GM10248 (cell line): ENCODE measurements around the gene LMNTD1.

Experiments
- CTCF ChIA-PET: fragments of 300-600 bp; sonication (Branson Sonifier 250); formaldehyde crosslinking; extraction: SDS; loops from one replicate; lab custom pipeline; 2021; ENCODE audit warnings: antibody characterized with exemption; lab: Yijun Ruan, JAX
- POLR2A ChIA-PET: fragments of 350-650 bp; sonication (Branson Sonifier 250); formaldehyde crosslinking; extraction: SDS; loops from one replicate; lab custom pipeline; 2020; ENCODE audit warnings: antibody characterized with exemption; lab: Yijun Ruan, JAX
- DNase-seq: peaks from one replicate; pipeline ENCODE4 v3.0.0; 2012; ENCODE audit errors: extremely low spot score
- TF ChIP-seq, protein P1 (sequence below): IDR thresholded peaks from 2 replicates; pipeline ENCODE4 v1.5.1; 2012; ENCODE audit warnings: mild to moderate bottlenecking, low read depth; ENCODE audit errors: extremely low read depth, missing control alignments, control extremely low read depth

Gene LMNTD1

DNA sequence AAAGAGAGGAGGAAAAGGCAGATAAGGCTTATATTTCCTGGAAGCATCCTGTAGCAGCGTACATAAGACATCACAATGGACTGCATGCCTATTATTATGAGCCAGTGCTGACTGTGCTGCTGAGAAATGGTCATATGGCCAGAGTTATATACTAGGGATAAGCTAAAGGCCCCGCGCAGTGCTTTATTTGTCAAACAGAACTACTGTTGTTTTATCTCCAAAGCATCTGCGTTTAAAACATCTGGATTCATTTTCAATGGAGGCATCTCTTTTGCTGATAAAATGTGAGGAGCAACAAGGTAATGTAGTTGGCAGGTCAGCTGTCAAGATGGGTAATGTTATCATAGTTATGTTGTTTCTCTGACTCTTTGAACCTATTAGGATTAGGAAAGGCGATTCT lies 28.0 kb upstream of the LMNTD1 start:
- POLR2A ChIA-PET = no interaction called here
- TF ChIP-seq, protein P1, sequence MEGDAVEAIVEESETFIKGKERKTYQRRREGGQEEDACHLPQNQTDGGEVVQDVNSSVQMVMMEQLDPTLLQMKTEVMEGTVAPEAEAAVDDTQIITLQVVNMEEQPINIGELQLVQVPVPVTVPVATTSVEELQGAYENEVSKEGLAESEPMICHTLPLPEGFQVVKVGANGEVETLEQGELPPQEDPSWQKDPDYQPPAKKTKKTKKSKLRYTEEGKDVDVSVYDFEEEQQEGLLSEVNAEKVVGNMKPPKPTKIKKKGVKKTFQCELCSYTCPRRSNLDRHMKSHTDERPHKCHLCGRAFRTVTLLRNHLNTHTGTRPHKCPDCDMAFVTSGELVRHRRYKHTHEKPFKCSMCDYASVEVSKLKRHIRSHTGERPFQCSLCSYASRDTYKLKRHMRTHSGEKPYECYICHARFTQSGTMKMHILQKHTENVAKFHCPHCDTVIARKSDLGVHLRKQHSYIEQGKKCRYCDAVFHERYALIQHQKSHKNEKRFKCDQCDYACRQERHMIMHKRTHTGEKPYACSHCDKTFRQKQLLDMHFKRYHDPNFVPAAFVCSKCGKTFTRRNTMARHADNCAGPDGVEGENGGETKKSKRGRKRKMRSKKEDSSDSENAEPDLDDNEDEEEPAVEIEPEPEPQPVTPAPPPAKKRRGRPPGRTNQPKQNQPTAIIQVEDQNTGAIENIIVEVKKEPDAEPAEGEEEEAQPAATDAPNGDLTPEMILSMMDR = no peak
- DNase-seq = no peak
- CTCF ChIA-PET = no interaction called here

DNA sequence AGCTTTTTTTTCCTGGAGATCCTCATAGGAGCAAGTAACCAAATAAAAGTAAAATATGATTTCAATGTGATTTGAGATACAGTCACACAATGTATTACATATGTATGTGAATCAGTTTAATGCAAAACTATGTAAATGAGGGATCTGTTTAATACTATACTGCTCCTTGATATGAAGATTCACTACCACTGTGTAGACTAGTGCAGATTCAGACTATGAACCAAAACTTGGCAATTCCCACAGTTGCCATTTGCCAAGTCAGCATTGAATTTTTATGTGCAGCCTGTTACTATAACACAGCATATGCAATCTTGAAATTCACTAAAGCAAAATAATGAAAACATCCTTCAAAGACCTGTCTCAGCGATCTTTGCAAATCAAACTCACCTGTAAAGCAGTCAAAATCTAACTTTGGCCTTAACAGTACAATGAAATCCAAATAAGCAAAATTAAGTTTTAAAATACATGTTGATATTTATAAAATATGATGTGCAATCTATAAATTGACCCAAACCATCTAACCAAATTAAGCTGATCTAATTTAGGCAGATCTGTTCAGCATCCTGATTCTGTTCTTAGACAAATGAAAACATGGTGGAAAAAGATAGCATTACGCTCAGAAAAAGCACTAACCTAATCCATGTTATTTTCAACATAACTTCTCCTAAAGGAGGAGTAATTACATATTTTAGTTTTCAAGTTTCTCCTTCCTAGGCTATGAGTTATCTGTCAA lies 25.5 kb upstream of the LMNTD1 start:
- no peak for DNase-seq
- CTCF ChIA-PET = no interaction called here
- POLR2A ChIA-PET = no interaction called here
- TF ChIP-seq, protein P1 = no peak

DNA sequence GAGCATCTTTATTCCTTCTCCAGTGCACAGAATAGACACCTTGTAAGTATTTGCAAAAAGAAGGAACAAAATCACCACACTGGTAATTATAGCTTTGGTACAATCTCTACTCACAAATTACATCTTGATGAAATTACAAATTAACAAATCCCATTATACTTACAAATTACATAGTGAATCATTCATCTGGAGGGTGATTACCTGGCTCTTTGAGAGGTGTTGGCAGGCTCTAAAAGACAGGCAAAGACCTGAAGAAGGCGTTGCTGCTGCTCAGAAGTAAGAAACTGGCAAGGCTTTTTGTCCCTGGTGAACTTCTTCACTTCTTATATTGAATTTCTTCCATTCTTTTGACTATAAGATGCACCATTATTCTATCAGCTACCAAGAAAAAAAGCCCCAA lies 21.7 kb upstream of the LMNTD1 start:
- no peak for DNase-seq
- TF ChIP-seq, protein P1 = no peak
- CTCF ChIA-PET = no interaction called here
- POLR2A ChIA-PET = no interaction called here

DNA sequence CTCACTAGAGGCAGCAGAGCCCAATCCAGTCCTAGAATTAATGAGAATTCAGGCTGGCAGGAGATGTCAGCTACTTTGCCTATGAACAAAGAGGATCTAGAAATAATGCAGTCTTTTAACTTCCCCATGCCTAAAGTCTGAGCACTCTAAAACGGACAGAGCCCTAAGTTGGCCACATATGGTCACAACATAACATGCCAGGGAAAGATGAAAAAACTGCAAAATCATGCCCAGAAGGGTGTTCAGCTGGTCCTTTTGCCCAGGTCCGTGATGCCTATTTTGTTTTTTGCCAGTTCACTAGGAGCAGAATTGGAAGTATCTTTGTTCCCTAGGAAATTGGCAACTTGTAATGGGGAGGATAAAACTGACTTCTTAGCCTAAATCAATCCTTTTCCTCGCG lies 20.3 kb upstream of the LMNTD1 start:
- POLR2A ChIA-PET = no interaction called here
- TF ChIP-seq, protein P1 = no peak
- no peak for DNase-seq
- CTCF ChIA-PET = no interaction called here

DNA sequence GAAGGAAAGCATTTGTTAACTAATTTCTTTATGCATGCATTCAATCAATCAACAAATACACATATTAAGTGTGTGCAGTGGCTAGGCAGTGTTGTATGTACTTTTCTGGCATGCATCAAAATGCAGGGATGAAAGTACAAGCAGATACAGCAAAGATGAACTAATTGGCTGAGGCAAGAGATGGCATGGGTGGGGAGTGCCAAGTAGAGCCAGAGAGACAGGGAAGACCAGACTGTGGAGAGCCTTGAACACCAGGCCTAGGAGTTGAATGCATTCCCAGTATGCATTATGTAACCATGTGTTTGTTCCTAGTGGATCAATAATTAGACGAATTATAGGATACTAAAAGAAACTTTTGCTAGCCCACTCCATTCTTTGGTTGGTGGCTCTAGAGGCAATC lies 17.3 kb upstream of the LMNTD1 start:
- TF ChIP-seq, protein P1 = no peak
- no peak for DNase-seq
- CTCF ChIA-PET = no interaction called here
- POLR2A ChIA-PET = no interaction called here

DNA sequence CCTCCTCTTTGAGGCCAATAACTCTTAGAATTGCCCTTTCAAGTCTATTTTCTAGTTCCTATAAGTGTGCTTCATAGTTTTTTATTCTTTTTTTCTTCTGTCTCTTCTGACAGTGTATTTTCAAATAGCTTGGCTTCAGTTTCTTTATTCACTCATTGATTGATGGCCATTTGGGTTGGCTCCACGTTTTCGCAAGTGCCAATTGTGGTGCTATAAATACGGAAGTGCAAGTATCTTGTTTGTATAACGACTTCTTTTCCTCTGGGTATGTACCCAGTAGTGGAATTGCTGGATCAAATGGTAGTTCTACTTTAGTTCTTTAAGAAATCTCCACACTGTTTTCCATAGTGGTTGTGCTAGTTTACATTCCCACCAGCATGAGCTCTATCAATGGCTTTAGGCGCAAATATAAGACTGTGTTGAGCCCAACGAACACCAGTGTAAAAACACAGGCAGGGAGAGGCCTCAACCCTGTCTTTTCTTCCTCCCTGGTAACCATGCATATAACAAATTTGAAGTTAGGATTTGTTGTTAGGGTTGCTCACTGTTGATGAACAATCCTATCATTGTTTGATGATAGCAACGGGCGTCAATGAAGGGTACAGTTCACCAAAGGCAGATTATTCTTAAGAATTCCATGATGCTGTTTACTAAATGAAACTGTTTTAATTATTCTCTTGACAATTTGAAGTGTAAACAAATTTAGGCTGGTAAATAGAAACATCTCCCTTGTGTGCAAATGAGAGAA lies 13.3 kb upstream of the LMNTD1 start:
- POLR2A ChIA-PET = no interaction called here
- TF ChIP-seq, protein P1 = no peak
- no peak for DNase-seq
- CTCF ChIA-PET = no interaction called here
